ENCODE measurements around the gene PNKP.

DNA sequence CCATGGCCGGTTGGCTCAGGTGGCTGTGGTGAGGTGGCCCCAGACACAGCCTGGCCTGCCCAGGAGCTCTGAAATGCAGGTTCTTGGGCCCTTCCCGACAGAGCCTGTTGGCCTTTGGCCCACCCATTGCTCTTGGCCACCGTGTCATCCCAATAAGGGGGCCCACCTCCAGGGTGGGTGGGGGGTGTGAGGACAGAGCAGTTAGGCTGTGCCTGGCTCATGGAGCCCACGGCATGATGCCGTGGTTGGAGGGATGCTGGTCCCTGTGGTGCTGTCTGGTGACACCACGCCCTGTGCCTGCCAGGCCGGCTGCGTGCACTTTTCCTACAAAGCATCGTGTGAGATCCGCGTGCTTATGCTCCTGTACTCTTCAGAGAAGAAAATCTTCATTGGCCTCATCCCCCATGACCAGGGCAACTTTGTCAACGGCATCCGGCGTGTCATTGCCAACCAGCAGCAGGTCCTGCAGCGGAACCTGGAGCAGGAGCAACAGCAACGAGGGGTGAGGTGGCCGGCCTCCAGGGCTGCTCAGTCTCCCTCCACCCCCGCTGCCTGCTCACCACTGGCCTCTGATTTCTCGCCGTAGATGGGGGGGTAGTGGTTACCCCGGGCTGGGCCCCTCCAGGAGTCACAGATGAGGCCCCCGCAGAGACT is 7.6 kb downstream of the PNKP start:
- TF ChIP-seq, protein P1, sequence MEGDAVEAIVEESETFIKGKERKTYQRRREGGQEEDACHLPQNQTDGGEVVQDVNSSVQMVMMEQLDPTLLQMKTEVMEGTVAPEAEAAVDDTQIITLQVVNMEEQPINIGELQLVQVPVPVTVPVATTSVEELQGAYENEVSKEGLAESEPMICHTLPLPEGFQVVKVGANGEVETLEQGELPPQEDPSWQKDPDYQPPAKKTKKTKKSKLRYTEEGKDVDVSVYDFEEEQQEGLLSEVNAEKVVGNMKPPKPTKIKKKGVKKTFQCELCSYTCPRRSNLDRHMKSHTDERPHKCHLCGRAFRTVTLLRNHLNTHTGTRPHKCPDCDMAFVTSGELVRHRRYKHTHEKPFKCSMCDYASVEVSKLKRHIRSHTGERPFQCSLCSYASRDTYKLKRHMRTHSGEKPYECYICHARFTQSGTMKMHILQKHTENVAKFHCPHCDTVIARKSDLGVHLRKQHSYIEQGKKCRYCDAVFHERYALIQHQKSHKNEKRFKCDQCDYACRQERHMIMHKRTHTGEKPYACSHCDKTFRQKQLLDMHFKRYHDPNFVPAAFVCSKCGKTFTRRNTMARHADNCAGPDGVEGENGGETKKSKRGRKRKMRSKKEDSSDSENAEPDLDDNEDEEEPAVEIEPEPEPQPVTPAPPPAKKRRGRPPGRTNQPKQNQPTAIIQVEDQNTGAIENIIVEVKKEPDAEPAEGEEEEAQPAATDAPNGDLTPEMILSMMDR (conservative IDR thresholded peaks at IDR 0.05; ENCODE audit: low read depth, low read length) = no peak
- TF ChIP-seq EZH2 (IDR thresholded peaks at IDR 0.05; ENCODE audit: borderline replicate concordance, low read depth, low read length, poor library complexity, severe bottlenecking) = no peak
